ENCODE results near the gene SERPINB3.
"Not testable (repeated sequence)": the region's sequence is repeated elsewhere in the genome, so short reads cannot be mapped to it uniquely, and the experiment has no call there.

Gene SERPINB3

DNA sequence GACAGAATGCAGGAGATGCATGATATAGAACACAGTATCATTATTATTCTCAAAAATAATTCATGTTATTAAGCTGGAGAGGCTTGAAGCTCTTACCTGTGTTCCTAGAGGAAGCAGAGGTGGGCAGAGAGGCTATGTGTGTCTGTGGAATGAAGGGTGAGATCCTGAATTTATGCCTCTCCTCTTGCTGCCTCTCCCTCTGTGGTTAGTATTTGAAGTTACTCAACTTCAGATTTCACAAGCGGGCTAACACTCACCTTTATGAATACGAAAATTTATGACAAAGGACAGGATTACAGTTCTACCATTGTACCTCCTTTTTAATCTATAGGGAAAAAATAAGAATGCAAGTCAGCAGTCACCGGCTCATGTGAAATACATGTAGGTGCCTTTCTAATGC, at the start of gene SERPINB3:
Gene SERPINB3, minus strand, starts transcription at position 144 of the 400 bp plus-strand sequence. CDS start 677 bp downstream, outside the sequence.
- not testable (repeated sequence) for DNase-seq

DNA sequence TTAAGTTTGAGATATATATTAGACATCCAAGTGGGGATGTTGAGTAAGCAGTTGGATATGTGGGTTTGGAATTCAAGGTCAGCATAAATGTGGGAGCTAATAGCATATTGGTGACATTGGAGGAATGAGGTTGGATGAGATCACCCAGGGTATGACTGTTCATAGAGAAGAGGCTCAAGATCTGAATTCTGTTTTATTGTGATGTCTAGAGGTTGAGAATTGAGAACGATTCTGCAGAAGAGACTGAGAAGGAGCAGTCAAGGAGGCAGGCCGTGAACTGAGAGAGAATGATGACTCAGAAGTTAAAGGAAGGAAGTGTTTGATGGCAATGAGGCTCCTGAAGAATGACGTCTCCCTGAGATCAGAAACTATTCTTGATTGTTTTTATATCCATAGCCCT, 47.0 kb upstream of the SERPINB3 start:
- no peak for DNase-seq

DNA sequence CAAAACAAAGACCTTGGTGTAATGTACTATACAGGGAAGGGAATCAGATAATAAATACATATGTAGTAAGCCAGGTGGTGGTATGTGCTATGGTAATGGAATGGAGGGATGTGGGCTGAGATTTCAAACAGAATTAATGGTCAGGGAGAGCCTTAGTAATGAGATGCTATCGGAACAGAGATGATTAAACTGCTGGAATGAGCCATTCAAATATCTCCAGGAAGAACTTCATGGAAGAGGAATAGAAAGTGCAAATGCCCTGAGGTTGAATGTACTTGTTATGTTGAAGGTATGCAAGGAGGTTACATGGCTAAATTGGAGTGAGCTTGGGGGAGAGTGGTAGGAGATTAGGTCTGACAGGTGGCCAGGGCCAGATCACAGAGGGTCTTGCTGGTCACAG, 46.1 kb upstream of the SERPINB3 start:
- DNase-seq = no peak

DNA sequence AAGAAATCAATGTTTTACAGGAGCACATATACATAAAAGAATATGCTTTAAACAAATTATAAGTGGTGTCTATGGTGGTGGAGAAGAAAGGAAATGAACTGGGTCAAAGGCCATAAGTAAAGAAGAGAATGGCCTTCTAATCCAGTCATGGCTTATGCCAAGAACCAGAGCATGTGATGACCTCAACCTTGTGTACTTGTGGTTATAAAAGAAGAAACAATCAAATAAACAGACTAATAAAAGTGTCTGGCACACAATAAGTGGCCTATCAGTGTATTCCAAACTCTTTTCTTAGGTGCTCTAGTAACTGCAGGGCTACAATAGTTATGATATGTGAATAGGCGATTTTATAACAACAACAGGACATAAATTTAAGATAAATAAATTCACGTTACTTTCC, 43.7 kb upstream of the SERPINB3 start:
- DNase-seq = no peak

DNA sequence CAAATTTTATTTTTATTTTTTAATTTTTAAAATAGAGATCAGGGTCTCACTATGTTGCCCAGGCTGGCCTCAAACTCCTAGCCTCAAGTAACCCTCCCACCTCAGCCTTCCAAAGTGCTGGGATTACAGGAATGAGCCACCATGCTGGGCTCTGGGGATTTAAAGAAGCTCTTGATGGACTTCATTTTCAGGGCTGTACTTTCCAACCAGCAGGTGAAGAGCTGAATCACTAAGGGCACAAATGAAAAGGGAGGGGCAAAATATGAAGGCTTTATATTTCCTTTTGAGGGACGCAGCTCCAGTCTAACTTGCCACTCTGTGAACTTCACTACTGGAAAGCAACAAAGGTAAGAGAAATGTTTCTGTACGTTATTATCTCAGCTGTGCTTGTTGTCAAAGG, 41.0 kb upstream of the SERPINB3 start, which contains the start of gene SERPINB11:
Gene SERPINB11, plus strand, starts transcription at position 301 of the 400 bp plus-strand sequence. CDS start 7,234 bp downstream, outside the sequence.
- DNase-seq = no peak

DNA sequence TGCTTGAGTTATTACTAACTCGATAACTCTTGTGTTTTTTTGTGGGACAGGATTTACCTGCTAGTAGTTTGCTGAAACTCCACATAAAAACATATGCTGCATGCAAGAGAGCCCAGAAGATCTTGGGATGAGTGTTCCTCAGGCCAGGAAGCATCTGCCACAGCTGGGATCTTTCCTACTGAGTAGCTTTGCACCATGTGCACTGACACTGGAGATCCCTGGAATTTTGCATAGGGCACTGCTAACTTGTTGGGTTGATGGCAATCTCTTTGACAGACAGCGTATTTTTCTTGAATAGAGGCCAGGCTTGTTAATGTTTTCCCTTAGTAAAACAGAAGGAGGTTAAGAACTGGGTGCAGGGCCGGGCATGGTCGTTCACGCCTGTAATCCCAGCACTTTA, 40.3 kb upstream of the SERPINB3 start:
- no peak for DNase-seq

DNA sequence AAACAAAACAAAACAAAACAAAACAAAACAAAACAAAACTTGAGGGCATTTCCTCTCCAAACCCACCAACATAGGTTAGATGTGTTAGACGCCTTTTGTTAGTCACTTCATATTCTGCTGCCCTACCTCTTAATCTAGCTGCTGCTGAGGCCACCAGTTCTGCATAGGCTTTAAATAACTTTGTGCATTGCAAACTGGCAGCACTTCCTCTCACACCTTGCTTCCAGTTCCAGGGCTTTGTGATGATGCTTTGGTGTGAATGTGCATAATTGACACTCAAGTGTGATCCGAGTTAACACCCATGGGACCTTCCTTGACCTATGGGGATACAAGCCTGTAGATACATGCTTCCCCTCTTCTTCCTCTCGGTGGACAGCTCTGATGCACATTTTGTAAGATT, 38.8 kb upstream of the SERPINB3 start:
- no peak for DNase-seq

DNA sequence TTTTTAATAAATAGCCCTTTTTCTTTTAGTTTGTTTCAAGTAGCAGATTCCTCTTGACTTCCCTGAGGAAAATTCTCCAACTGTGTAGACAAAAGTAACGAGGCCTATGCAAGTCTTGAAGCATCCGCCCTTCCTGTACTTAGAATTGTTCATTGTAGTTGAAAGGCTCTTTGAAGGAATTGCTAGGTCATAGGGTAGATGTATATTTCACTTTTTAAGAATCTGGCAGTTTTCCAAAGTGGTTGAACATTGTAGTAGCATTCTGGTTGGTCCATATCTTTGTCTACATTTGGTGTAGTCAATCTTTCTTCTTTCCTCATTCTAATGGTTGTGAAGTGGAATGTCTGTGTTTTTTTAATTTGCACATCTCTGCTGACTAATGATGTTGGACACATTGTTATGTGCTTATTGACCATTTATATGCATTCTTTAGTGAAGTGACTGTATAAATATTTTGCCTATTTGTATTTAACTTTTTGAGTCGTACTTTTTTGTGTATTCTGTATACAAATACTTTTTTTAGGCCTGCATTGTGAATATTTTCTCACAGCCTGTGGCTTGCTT, 35.5 kb upstream of the SERPINB3 start:
- DNase-seq = no peak

DNA sequence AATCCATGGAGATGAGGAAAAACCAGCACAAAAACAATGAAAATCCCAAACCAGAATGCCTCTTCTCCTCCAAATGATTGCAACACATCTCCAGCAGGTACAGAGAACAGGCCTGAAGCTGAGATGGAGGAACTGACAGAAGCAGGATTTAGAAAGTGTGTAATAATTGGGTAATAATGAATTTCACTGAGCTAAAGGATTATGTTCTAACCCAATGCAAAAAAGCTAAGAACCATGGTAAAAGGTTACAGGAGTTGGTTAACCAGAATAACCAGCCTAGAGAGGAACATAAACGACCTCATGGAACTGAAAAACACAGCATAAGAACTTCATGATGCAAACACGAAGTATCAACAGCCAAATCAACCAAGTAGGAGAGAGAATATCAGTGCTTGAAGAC, 27.4 kb upstream of the SERPINB3 start:
- no peak for DNase-seq

DNA sequence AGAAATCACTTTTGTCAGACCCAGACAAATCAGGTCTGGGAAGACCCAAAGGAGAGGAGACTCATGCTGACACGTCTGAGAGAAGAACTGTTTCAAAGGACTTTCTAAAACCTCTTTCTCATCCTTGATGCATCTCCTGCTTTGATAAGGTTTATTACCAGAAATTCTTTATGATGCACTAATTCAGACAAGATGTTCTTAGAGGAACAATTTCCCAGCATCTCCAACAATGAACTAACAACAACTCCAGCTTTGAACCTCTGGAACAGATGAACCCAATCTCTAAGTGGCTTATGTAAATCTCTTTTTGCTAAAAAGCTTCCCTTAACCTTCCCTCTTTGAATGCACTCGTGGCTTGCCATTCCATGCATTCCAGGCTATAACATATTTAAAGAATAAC, 25.2 kb upstream of the SERPINB3 start:
- DNase-seq = no peak

DNA sequence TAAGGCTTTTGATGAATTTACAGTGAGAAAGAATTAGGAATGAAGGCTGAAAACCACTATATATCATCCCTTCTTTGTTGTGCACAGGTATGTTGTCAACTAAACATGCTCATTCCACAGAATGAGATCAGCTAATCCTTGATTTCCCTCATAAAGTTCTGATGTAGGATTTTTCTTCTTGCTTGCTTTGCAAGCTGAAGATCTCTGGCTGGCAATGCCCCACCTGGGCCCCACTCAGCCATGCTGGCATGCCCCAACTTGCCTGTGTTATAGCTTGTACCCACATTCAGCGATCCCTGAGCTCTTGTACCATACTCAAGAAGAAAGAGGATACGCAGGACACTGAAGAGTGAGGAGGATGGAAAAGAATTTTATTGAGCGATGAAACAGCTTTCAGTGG, 23.0 kb upstream of the SERPINB3 start:
- DNase-seq = no peak

DNA sequence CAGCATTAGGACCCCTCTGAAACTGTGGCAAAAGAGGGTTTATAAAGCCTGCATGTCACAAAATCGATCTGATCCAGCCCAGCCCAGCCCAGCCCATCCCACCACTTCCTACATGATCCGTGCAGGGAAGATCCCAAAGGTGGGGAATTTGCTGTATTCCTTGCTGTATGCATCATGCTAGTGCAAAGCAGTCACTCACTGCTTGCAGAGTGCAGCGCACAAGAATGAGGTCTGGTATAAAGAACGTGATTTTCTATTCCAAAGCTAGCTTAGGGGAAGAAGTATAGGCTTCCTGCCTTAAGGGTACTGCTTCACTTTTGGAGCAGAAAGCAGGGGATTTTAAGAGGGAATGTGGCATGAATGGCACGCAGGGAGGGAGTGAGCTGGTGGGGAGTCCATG, 22.2 kb upstream of the SERPINB3 start:
- DNase-seq = no peak

DNA sequence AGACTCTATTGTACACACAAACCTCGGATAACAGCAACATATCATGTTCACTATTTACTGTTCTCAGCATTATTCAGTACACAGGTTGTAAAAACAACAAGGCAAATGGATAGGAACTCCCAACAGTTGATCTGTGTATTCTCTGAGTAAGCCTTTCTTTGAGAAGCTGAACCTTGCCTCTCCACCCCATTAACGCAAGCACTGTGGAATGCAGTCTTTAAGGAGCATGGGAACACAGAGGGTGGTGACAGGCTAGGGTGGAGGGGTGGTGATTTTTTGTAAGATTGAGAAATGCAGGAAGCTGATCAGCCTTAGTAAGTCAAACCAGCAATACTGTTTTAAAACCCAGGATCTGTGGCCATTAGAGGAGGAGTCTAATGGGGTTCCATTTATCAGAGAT, 21.5 kb upstream of the SERPINB3 start:
- no peak for DNase-seq

DNA sequence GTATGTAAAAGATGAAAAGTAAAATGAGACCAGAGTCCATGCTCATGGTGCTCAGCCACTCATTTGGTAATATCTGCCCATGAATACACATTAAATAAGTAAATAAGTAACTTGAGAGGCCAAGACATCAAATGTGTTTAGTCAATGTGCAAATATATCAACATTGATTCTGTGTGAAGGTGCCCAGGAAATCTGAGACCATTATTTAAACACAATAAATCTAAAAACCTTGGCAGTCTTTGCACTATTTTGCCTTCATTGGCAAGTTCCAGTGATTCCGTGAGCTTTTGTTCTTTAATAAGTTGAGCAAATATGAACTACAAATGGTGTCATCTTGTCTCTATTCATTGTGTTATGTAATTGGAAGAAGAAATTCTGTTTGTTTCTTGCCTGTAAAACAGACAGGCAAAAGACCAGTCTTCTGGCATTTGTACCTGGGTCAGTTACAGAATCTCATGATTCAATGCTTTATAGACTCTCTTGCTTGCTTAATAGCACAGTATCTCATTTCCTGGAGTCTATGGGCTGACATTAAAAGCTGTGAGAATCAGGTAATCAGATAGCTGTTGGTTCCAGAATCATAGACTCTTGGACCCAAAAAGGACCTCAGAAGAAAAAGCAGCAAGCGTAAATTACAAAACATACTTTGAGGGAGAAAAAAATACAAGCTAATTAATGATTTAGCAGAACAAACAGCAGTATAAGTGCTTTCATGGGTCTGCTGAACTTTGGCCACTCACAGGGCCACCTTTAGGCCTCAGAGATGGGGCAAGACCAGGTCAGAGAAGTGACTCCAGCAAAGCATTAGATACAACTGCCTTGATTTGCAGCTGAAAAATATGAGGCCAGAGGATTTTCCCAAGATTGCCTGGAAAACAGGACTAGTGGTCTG, 20.0 kb upstream of the SERPINB3 start:
- DNase-seq = no peak

DNA sequence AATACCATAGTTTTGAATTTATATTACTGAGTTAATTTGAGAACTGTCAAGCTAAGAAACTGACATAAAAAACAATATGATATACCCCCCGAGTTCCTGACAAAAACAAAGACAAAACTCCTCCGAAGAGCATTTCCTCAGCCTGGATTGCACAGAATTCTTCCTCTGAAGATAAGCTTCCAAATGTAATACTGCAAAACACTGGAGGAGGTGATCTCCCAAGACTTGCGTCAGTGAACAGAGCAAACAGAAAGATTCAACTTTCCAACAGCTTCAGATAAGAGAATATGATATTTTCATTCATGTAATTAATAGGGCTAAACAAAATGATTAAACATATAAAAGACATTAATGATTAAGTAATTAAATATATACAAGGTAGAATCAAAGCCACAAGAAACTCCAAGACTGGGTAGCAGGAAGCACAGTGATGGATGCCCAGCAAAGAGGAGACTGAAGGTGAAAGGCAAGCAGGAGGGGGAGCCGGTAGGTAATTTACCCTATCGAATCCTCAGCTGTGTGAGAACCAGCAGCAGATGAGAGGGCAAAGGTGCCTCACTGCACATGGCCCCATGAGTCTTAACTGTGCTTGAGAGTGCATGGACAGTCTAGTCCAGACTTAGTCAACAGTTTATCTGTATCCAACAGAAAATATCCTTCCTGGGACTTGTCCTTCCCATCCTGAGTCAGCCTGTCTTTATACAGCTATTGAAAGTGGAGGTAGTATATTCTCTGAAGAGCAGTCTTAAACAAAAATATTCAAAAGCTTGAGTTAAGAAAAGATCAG, 18.3 kb upstream of the SERPINB3 start:
- no peak for DNase-seq

DNA sequence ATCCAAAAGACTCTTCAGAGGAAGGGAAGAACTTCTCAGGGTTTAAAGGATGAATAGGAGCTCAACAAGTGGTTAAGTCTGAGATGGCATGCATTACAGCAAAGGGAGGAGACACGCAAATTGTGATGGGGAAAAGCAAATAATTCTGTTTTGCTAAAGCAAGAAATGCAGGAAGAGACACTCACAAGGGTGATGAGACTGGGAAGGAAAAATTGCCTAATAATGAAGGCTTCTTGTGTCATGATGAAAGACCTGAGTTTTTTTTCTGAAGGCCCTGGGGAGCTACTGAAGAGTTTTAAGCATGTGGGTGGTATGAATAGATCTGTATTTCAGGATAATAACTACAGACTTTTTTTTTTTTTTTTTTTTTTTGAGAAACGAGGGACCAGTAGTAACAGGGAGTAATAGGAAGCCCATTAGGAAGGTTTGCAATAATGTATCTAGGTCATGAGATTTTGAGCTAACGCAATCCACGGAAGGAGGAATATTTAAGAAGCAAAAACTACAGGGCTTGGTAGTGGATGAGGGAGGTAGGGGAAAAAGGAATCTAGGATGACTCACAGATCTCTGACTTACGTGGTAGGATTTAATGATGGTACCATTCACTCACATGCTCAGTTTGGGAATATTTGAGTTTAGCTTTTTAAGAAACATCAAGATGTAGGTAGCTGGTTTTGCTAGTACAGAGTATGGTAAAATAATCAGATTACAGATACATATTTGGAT, 16.0 kb upstream of the SERPINB3 start:
- DNase-seq = peak; percentile 37

DNA sequence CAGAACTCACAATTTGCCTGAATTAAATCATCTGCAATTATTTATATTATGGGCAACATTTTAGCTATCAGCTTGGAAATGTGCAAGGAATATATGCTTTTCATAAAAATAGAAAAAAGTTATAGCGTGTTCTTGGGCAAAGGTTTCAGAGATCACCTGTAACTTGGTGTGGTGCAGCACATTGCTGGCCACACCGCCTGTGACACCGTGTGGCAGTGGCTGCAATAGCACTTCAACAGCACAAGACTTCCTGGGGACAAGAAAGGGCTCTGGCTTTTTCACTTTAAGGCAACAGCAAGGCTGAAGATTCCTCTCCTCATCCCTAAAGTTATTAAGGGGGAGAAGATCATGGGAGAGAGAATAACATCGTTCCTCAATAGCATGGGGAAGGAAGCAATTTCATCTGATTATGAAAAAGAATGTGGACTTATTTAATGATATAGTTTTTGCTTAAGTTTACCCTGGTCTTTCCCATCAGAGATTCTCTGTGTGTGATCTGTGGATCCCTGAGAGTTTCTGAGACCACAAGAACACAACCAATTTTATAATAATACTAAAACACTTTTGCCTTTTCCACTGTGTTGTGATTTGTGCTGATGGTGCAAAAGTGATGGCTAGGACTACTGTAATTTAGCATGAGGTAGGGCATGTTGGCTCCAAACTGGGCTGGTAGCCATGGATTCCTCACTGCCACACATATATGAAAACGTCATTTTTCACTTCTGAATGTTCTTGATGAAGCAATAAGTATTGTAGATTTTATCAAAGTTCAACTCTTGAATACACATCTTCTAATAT, 15.0 kb upstream of the SERPINB3 start:
- DNase-seq = peak; percentile 7

DNA sequence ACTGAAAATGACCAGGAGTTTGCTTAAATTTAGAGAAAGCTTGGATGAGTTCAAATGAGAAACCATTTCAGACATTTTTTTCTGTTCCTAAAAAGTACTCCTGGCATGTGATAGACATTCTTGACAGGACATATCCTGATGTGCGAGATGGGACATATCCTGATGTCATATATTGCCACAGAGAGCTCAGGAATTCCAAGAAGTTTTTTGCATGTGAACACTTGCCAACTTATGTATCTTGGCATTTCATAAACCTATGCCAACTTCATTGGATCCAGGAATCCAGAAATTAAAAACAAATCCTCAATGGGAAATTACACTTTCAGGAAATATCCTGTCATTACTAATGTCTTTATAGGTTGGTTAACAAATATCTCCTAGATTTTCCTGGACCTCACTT, 2.9 kb upstream of the SERPINB3 start:
- DNase-seq = no peak

DNA sequence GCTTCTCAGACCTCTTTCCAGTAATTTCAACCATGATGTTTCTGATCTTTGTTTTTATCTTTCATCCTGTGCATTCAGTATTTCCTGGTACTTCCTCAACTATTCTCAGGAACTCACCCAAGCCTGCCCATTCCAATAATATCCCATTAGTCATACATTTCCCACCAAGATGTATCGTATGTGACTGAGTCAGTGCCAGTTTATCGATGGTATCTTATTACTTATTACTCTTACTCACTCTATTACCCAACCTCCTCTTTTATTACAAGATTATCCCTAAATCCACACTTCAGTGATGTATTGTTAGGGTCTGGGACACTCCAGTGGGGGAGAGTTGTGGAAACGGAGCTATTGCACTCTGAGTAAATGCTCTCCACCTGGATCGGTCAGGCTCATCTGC, 2.8 kb downstream of the SERPINB3 start:
- DNase-seq = not testable (repeated sequence)

DNA sequence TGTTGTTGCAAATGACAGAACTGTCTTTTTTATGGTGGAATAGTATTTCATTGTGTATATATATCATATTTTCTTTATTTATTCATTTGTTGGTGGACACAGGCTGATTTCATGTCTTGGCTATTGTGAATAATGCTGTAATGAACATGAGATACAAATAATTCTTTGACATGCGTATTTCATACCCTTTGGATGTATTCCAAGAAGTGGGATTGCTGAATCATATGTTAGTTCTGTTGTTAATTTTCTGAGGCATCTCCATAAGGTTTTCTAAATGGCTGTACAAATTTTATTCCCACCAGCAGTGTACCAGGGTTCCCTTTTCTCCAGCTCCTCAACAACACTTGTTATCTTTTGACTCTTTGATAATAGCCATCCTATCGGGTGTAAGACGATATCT, 11.4 kb downstream of the SERPINB3 start:
- DNase-seq = not testable (repeated sequence)

DNA sequence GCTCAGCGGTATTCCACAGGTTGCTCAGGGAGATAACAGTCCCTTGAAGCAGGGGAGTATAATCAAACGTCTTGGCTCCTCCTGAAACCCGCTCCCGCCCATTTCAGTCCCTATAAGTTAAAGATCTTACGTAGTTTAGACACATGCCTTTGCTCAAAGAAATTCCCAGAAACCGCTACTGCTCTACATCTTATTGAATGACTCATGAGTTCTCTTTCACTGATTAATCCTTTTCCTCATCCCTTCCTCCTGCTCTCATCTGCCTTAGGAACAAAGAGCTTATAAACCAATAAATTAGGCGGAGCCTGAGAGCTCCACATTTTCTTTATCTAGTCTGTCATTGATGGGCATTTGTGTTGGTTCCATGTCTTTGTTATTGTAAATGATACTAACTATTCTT, 13.5 kb downstream of the SERPINB3 start:
- no peak for DNase-seq

DNA sequence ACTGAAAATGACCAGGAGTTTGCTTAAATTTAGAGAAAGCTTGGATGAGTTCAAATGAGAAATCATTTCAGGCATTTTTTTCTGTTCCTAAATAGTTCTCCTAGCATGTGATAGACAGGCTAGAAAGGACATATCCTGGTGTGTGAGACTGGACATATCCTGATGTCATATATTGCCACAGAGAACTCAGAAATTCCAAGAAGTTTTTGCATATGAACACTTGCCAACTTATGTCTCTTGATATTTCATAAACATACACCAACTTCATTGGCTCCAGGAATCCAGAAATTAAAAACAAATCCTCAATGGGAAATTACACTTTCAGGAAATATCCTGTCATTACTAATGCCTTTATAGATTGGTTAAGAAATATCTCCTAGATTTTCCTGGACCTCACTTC, 14.8 kb downstream of the SERPINB3 start:
- DNase-seq = peak; percentile 3
